GM23338 (cell line): ENCODE measurements around the gene FUNDC1.

Experiments used
- CREB1 ChIP-seq: fragments of 250-450 bp; sonication (Bioruptor Pico); IDR thresholded peaks from 2 replicates; pipeline ENCODE4 v1.5.0; 2020; ENCODE audit warnings: low read depth, mild to moderate bottlenecking, moderate library complexity
- EZH2 ChIP-seq: fragments of 200-600 bp; sonication (generic); IDR thresholded peaks from one replicate; pipeline ENCODE4 v1.8.0; 2017; ENCODE audit warnings: antibody characterized with exemption, mild to moderate bottlenecking, low read depth; ENCODE audit not compliant: unreplicated experiment
- EZH2phosphoT487 ChIP-seq: fragments of 200-600 bp; sonication (generic); IDR thresholded peaks from one replicate; pipeline ENCODE4 v1.8.1; 2018; ENCODE audit warnings: antibody characterized with exemption; ENCODE audit not compliant: unreplicated experiment
- JUNB ChIP-seq: IDR thresholded peaks from one replicate; pipeline ENCODE4 v1.6.1; 2016; ENCODE audit warnings: antibody characterized with exemption; ENCODE audit not compliant: unreplicated experiment
- NANOG ChIP-seq: IDR thresholded peaks from 2 replicates; pipeline ENCODE4 v1.6.1; 2016; ENCODE audit warnings: antibody characterized with exemption, borderline replicate concordance
- POLR2AphosphoS5 ChIP-seq: IDR thresholded peaks from 2 replicates; pipeline ENCODE4 v1.6.1; 2016; ENCODE audit warnings: antibody characterized with exemption, low read depth
- REST ChIP-seq: IDR thresholded peaks from one replicate; pipeline ENCODE4 v1.6.1; 2018; ENCODE audit warnings: antibody characterized with exemption; ENCODE audit not compliant: unreplicated experiment
- STAT1 ChIP-seq: IDR thresholded peaks from one replicate; pipeline ENCODE4 v1.6.1; 2016; ENCODE audit warnings: antibody characterized with exemption; ENCODE audit not compliant: unreplicated experiment
- ZNF114 ChIP-seq: fragments of 250-450 bp; sonication (Bioruptor Pico); IDR thresholded peaks from 2 replicates; pipeline ENCODE4 v1.5.0; 2020; ENCODE audit warnings: mild to moderate bottlenecking, moderate library complexity
- TF ChIP-seq, protein P1 (sequence below), 2 experiments: fragments of 200-600 bp in 1 of 2; sonication (generic) in 1 of 2; conservative IDR thresholded peaks; 2 replicates each; pipeline versions ENCODE4 v1.5.1 to v1.6.1; 2016 to 2017; ENCODE audit warnings: antibody characterized with exemption in 2 of 2, low read depth in 2 of 2, mild to moderate bottlenecking in 2 of 2, moderate library complexity in 1 of 2

DNA sequence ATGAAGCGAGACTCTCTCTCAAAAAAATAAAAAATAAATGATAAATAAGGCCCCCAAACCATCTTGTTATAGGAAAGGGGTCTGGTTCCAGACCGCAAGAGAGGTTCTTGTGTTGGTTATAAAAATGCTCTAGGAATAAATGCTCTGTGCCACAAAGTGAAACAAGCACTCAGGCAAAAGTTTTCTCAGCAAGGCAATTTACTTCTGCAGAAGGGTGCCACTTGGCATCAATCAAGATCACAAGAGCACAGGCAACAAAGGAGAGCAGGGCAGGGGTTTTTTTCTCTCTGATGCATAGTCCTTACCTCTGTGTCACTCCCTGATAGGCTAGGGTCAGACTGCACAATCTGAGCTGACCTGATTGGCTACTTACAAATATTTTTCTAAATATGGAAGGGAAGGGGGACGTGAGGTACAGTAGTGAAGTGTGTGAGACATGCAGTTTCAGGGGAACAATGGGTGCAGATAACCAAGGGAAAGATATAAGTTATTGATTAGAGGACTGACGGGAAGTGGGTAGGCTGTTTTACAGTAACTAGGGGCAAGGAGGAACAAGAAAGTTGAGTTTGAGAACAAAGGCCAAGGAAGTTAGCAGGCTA is 29.8 kb upstream of the FUNDC1 start:
- TF ChIP-seq, protein P1, sequence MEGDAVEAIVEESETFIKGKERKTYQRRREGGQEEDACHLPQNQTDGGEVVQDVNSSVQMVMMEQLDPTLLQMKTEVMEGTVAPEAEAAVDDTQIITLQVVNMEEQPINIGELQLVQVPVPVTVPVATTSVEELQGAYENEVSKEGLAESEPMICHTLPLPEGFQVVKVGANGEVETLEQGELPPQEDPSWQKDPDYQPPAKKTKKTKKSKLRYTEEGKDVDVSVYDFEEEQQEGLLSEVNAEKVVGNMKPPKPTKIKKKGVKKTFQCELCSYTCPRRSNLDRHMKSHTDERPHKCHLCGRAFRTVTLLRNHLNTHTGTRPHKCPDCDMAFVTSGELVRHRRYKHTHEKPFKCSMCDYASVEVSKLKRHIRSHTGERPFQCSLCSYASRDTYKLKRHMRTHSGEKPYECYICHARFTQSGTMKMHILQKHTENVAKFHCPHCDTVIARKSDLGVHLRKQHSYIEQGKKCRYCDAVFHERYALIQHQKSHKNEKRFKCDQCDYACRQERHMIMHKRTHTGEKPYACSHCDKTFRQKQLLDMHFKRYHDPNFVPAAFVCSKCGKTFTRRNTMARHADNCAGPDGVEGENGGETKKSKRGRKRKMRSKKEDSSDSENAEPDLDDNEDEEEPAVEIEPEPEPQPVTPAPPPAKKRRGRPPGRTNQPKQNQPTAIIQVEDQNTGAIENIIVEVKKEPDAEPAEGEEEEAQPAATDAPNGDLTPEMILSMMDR (conservative IDR thresholded peaks at IDR 0.05; ENCODE audit: low read depth in 2 of 2), result no peak
- no peak for TF ChIP-seq JUNB
- no peak for TF ChIP-seq REST
- no peak for TF ChIP-seq EZH2
- TF ChIP-seq EZH2phosphoT487, result no peak
- TF ChIP-seq NANOG, result no peak
- no peak for TF ChIP-seq POLR2AphosphoS5
- TF ChIP-seq CREB1 (CRISPR knock-in tag), result no peak
- no peak for TF ChIP-seq STAT1
- no peak for TF ChIP-seq ZNF114 (CRISPR knock-in tag)
